ENCODE results near the gene SKIC2. TPM values are rescaled to one million over a fixed set of nuclear protein-coding genes. Genes with fewer than 3 reads are reported as not detected.
"Not testable (repeated sequence)": the region's sequence is repeated elsewhere in the genome, so short reads cannot be mapped to it uniquely, and the experiment has no call there.

SKIC2 gene
- 10 to 100 TPM; 58.6 to 87.2 (median 81.2) TPM for total RNA-seq
- long read RNA-seq, donor 1, transcript SKIV2L-201 (28 exons, 3,894 nt), result major isoform, 25 of 88 reads
- long read RNA-seq, donor 1, partial matches to known transcripts, result 36 of 88 reads
- long read RNA-seq, donor 1, other reads (novel, unspliced or antisense), result 26 of 88 reads
- long read RNA-seq, donor 2, transcript SKIV2L-201 (28 exons, 3,894 nt), result major isoform, 7 of 13 reads
- long read RNA-seq, donor 2, partial matches to known transcripts, result 2 of 13 reads
- long read RNA-seq, donor 2, other reads (novel, unspliced or antisense), result 4 of 13 reads

DNA sequence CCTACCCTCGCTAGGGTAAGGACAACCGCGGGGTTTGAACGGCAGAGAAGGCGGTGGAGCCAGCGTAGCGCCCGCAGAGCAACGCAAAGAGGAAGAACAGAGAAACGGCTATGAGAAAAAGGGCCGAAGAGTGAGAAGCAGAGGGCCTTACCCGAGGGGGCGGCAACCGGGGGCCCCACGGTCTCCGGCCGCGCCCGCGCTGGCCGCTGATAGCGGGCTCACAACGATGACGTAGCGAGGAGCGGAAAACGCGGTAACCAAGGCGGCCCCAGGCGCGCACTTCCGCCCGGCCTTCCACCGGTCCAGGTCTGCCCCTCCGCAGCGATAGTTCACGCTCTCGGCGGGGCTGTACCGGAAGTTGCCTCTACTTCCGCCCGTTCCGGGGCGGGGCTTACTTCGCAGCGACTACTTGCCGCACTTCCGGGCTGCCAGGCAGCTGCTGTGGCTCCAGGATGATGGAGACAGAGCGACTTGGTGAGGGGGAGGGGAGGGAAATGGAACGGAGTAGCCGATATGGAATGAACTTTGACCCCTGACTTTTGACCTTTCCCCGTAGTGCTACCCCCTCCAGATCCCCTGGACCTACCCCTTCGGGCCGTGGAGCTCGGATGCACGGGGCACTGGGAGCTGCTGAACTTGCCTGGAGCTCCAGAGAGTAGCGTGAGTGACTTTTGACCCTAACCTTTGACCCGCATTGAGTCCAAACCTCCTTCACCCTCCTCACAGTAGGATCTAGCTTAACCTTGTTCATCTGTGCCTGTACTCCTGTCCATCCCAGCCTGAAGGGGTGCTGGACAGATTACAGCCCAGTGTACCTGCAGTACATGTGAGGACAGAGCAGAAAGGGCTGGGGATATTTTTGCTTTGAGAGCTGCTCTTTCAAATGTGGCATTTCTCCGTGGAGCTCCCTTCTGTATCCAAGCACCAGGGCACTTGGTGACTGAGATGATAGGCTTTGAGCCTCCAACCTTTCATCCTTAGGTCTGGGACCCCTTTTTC is at the start of gene SKIC2, which contains the start of gene NELFE:
TSS of gene SKIC2 (plus strand) at position 435 of the 999 bp plus-strand sequence. CDS start at position 453, 18 bp downstream.
TSS of gene NELFE (minus strand) at position 231 of the 999 bp plus-strand sequence. CDS start 525 bp downstream, outside the sequence.
- peak; percentile 99 to 100 (median 99) for DNase-seq
- TF ChIP-seq, protein P1, sequence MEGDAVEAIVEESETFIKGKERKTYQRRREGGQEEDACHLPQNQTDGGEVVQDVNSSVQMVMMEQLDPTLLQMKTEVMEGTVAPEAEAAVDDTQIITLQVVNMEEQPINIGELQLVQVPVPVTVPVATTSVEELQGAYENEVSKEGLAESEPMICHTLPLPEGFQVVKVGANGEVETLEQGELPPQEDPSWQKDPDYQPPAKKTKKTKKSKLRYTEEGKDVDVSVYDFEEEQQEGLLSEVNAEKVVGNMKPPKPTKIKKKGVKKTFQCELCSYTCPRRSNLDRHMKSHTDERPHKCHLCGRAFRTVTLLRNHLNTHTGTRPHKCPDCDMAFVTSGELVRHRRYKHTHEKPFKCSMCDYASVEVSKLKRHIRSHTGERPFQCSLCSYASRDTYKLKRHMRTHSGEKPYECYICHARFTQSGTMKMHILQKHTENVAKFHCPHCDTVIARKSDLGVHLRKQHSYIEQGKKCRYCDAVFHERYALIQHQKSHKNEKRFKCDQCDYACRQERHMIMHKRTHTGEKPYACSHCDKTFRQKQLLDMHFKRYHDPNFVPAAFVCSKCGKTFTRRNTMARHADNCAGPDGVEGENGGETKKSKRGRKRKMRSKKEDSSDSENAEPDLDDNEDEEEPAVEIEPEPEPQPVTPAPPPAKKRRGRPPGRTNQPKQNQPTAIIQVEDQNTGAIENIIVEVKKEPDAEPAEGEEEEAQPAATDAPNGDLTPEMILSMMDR (IDR thresholded peaks at IDR 0.05), result no peak
- H3K4me1 ChIP-seq (ENCODE audit: low read depth), result peaks cover 12% of the 10 kb centered on the region
- peak within 1 kb of the TSS; percentile 68 for H3K4me3 ChIP-seq
- intact Hi-C loops (cut with DNase I, micrococcal nuclease), result loop anchor here in 1 of 2 donors (10.0 kb wide), 1 partner anchor 54 kb away; the partner anchor contains the start of gene ZBTB12
- H3K9me3 ChIP-seq, result no peaks in the 10 kb centered on the region
- ATAC-seq, result peak; percentile 99
- peaks cover 5% of the 10 kb centered on the region for H3K36me3 ChIP-seq (ENCODE audit: low read depth)

DNA sequence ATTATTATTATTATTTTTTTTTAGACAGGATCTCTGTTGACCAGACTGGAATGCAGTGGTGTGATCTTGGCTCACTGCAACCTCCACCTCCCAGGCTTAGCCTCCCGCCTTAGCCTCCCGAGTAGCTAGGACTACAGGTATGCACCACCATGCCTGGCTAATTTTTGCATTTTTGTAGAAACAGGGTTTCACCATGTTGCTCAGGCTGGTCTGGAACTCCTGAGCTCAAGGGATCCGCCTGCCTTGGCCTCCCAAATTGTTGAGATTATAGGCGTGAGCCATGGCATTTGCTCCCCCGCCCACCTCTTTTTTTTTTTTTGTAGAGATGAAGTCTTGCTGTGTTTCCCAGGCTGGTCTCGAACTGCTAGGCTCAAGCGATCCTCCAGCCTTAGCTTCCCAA is 49.7 kb upstream of the SKIC2 start:
- H3K36me3 ChIP-seq (ENCODE audit: low read depth); H3K4me3 ChIP-seq; H3K9me3 ChIP-seq; DNase-seq; H3K4me1 ChIP-seq (ENCODE audit: low read depth); ATAC-seq: not testable (repeated sequence)
- intact Hi-C loops (cut with DNase I, micrococcal nuclease), result loop anchor here in 1 of 2 donors (10.0 kb wide), 1 partner anchor 46 kb away; the partner anchor contains the start of genes NELFE and SKIC2

DNA sequence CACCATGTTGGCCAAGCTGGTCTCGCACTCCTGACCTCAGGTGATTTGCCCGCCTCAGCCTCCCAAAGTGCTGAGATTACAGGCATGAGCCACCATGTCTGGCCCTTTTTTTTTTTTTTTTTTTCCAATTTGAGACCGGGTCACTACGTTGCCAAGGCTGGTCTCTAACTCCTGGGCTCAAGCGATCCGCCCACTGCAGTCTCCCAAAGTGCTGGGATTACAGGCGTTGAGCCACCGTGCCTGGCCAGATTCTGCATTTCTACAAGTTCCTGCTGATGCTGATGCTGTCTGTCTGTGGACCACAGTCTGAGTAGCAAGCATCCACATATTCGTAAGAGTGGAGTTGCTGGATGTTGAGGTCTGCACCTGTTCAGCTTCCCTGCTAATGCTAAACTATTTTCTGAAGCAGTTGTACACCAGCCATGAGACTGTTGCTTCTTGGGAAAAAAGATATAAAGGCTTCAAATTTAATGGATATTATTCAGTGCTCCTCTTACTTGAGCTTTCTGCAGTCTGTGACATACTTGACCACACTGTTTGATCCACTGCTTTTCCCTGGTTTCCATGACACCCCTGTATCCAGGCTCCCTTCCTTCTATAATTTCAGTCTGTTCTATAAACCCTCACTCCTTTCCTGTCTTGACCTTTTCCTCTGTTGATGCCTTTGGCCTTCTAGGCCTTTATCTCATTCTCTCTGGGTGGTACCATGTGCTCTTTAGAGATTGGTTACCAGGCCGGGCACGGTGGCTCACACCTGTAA is 47.0 kb upstream of the SKIC2 start:
- ATAC-seq (no peak), DNase-seq (no peak)
- intact Hi-C loops (cut with DNase I, micrococcal nuclease), result no loop called here
- TF ChIP-seq, protein P1 (IDR thresholded peaks at IDR 0.05), result no peak
- Histone ChIP-seq H3K4me1 (ENCODE audit: low read depth) (no peaks in the 10 kb centered on the region), H3K4me3 (no peak overlapping the region), H3K36me3 (ENCODE audit: low read depth) (no peaks in the 10 kb centered on the region), H3K9me3 (no peaks in the 10 kb centered on the region)

DNA sequence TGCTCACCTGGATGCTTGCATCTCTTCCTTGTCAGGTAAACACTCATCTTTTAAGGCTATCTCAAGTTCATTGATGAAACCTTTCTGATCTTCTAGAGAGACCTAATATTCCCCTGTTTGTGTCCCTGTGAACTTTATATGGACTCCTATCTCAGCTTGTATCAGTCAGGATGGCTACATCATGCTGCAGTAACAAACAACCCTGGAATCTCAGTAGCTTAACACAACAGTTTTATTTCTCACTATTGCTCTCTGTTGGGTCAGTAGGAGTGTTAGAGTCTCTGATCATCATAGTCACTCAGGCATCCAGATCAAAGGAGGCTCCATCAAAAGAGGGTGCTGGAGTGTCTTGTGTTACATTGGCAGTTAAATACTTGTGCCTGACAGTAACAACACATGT is 43.6 kb upstream of the SKIC2 start:
- ATAC-seq (no peak), DNase-seq (no peak)
- H3K36me3 ChIP-seq (ENCODE audit: low read depth), result no peaks in the 10 kb centered on the region
- H3K4me3 ChIP-seq, result no peak overlapping the region
- intact Hi-C loops (cut with DNase I, micrococcal nuclease), result no loop called here
- no peaks in the 10 kb centered on the region for H3K4me1 ChIP-seq (ENCODE audit: low read depth)
- TF ChIP-seq, protein P1 (IDR thresholded peaks at IDR 0.05), result no peak
- H3K9me3 ChIP-seq, result no peaks in the 10 kb centered on the region

DNA sequence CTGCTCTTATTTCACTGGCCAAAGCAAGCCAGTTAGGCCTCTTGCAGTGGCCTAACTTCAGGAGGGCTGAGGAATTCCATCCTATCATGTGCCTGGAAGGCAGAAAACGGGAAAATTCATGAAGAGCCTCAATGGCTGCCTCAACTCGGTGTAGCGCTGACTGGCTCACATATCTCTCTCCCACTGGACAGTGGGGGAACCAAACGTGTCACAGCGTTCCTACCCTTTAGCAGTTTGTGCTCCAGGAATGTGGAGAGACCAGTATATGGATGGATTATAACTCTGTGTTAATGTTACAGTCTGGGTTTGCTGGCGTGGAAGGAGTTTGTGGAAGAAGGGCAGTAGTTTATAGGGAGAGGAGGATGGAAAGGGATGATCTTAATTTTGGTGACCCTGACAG is 43.2 kb upstream of the SKIC2 start:
- no peaks in the 10 kb centered on the region for H3K4me1 ChIP-seq (ENCODE audit: low read depth)
- TF ChIP-seq, protein P1 (IDR thresholded peaks at IDR 0.05), result no peak
- no peak overlapping the region for H3K4me3 ChIP-seq
- H3K36me3 ChIP-seq (ENCODE audit: low read depth), result no peaks in the 10 kb centered on the region
- no peaks in the 10 kb centered on the region for H3K9me3 ChIP-seq
- no peak for ATAC-seq
- DNase-seq, result no peak
- intact Hi-C loops (cut with DNase I, micrococcal nuclease), result no loop called here
